Right lobe of liver (tissue), 4 donors: ENCODE results near the gene PPM1J.

Experiments used
- CTCF ChIP-seq, 4 donors: fragments of 200-600 bp in 3 of 4; fragments of 450-650 bp in 1 of 4; IDR thresholded peaks; one replicate each; pipeline versions ENCODE4 v1.5.1 to v1.8.0; 2016 to 2022; ENCODE audit warnings: antibody characterized with exemption in 4 of 4, mild to moderate bottlenecking in 2 of 4
- POLR2A ChIP-seq: fragments of 450-650 bp; IDR thresholded peaks from one replicate; pipeline ENCODE4 v1.6.1; 2017; ENCODE audit warnings: antibody characterized with exemption, mild to moderate bottlenecking
- donor health status: DM: no; HTN: no; CAD: no.
- donor health status: DM: no; HTN: no; CAD: no.
- donor health status: DM: no; HTN: yes; CAD: no.

- peak in 1 of 4 donors; percentile 4 for TF ChIP-seq CTCF (IDR thresholded peaks at IDR 0.05)
- no peak for TF ChIP-seq POLR2A
These were observed 1.4 kb downstream of the PPM1J start for GRCh38 chr1:112713466-112714312.
